ENCODE data around the gene BET1.

GRCh38 chr7:93984024-93984423, 20.1 kb downstream of the BET1 start:
- TF ChIP-seq CTCF (IDR thresholded peaks at IDR 0.05 in 4 of 5, conservative IDR thresholded peaks at IDR 0.05 in 1 of 5): no peak
- no peak for TF ChIP-seq POLR2A (IDR thresholded peaks at IDR 0.05)

Measured in gastrocnemius medialis (tissue), 4 donors.